HG02852 (cell line): Measurements from ENCODE around the gene METTL16.

Experiments
- ATAC-seq: cut with Tn5 transposase; IDR thresholded peaks from one replicate; pipeline ENCODE4 v1.9.1; 2021; ENCODE audit warnings: mild to moderate bottlenecking, moderate library complexity; ENCODE audit not compliant: unreplicated experiment

The METTL16 gene

GRCh38 chr17:2385240-2386210, 126.2 kb downstream of the METTL16 start:
- ATAC-seq = no peak

DNA sequence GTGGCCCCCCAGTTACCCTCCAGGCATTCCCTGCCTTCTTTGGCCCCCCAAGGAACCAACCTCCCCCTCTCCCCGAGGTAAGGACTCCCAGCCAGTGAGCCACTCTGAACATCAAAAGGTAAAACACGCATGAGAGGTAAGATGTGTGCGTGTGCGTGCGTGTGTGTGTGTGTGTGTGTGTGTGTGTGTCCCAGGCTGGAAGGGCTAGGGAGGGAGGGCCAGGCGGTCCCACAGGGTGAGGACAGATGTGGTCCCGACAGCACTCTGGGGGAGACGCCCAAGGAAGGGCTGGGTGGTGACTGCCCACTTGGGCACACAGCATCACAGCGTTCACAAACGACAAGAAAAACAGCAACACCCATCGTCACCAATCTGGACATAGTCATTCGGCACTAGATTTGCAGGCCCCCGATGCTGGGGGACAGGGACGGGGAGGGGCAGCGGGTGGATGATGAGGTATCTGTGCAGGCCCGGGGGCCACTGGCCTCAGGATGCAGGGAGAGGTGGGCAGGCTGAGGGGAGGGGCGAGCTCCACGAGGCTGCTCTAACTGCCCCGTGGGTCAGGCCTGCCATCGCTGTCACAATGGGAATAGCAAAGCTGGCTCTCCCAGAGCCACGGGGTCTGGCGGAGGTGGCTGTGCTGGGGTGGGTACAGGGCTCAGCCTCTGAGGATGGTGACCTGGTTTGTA, 127.1 kb downstream of the METTL16 start:
- ATAC-seq = no peak

GRCh38 chr17:2383628-2384167, 128.0 kb downstream of the METTL16 start:
- ATAC-seq = no peak

DNA sequence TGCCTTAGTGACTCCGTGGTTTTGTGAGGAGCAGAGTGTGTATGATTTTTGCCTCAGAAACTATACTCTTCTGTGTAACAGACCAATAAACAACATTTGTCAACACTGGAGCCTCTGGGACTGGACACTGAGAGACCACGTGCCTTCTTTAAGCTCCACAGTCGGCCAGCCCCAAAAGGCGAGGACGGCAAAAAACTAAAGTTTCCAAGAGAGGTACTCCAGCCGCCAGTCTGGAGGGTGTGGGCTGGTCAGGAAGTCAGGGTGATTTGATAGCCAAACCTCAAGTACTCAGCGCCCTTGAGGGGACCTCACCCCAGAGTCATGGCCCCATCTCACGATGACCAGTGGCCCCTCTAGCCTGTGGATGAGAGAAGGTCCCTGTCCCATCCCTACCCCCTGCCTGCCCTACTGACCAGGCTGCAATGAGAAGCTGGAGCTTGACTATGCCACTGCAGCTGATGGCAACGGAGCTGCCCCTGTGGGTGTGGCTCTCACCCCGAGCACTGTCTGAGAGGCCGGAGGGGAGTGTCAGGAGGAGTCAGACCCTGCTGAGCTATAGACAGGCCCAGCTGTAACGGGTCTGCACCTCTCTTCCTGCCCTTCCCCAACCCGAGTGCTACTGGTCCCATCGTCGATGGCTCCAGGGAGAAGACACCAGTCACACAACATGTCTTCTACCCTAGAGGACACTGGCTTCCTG, 130.6 kb downstream of the METTL16 start:
- ATAC-seq = no peak

- ATAC-seq = no peak
Measured at GRCh38 chr17:2380226-2380922, 131.3 kb downstream of the METTL16 start.

DNA sequence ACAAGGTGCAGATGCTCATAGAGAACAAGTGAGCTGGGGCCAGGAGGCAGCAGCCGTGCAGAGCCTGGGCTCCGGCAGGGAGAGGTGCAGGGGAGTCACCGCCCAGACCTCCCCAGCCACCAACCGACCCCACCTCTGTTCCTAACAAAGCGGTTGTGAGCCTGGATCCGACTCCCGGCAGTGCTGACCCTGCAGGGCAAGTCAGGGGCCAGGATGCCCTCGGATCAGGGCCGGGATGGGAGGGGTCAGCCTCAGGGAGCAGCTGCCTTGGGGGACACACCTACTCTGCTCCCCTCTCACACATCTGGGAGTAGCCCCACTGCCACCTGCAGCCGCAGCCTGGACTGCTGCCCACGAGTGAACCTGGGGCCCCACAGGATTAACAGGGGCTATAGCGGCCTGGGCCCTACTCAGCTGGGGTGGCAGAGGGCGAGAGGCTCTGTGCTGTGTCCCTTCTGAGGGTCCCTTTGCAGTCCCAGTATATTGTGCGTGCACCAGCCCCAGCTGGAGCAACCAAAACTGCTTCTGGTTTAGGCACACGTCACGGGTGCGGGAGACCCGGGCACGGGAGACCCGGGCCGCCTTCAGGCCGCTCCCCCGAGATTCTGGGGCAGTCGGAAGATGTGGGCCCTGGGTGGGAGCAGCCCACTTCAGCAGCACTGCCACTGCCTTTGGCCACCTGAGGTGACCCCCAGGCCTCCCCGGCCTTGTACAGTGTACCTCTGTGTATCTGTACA, 132.0 kb downstream of the METTL16 start:
- ATAC-seq = no peak

DNA sequence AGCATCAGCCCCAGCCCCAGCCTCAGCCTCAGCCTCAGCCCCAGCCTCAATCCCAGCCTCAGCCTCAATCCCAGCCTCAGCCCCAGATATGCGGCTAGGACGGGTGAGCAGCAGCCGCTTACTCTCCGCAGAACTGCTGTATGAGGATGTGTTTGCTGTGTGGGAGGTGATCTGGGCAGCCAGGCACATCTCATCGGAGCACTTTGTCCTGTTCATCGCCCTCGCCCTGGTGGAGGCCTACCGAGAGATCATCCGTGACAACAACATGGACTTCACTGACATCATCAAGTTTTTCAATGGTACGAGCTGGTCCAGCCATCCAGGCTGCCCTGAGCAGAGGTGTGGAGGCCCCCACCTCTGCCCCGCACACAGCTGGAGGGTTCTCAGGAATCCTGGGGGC, 132.8 kb downstream of the METTL16 start:
- ATAC-seq = no peak

DNA sequence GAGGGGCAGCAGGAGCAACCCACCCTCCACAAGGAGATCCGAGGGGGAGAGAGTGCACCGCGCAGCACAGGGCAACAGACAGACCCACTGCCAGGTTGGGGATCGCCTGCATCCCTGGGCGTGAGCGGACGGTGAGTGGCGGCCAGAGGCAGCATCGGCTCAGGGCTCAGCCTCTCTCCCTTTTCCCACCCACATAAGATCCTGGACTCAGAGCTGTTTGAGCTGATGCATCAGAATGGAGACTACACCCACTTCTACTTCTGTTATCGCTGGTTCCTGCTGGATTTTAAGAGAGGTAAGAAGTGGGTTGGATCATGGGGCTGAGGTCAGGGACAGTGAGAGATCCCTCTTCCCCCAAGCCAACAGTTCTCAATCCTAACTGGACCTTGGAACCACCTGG, 134.0 kb downstream of the METTL16 start:
- ATAC-seq = no peak

DNA sequence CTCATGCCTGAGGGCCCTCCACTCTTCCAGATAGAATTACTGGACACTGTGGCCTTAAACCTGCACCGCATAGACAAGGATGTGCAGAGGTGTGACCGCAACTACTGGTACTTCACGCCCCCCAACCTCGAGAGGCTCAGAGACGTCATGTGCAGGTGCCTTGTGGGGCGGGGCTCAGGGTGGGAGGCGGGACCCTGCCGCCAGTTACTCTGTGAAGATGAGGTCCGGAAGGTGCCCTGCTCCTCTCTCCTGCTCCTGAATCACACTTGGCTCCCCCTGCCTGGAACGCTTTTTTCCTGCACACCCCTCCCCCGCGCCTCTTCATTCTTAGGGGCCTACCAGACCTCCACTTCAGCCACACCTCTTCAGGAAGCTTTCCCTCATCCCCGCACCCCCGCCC, 135.6 kb downstream of the METTL16 start:
- no peak for ATAC-seq

DNA sequence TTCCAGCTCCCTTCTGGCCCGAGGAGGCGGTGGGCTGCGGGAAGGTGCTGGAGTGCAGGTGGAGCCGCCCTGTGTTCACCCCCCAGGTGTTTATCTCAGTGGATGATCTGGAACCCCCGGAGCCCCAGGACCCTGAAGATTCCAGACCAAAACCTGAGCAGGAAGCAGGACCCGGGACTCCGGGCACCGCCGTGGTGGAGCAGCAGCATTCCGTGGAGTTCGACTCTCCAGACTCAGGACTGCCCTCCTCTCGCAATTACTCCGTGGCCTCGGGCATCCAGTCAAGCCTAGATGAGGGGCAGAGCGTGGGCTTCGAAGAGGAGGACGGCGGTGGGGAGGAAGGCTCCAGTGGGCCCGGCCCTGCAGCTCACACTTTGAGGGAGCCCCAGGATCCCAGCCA, 136.3 kb downstream of the METTL16 start:
- no peak for ATAC-seq

DNA sequence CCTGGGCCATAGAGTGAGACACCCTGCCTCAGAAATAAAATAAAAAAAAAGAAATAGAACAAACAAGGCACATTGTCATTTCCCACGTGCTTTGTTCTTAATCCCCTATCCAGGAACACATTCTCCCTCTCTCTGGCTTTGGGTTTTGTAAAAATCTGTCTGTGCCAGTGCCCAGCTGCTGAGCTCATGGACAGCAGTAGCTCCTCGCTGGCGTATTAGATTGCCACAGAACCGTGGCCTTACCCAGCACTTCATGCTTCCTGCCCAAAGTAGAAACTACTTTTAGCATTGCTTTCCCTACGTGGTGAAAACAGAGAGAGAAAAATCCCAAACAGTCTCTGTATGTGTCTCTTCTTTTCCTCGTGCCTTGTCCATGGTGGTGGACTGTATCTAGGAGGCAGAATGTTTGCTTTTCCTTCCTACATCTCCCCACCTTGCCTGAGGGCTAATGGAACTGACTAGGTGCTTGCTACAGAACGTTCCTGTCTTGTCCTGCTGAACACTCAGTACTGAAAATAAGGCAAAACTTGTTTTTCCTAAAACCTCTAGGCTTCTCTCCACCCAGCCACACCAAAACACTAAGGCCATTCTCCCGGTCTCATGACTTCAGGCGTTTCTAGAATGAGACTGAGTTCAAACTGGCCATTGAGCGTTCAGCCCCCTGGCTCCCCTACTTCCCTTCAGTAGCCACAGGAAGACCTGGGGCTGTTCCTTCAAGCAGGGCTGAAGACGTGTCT, 137.0 kb downstream of the METTL16 start:
- no peak for ATAC-seq

DNA sequence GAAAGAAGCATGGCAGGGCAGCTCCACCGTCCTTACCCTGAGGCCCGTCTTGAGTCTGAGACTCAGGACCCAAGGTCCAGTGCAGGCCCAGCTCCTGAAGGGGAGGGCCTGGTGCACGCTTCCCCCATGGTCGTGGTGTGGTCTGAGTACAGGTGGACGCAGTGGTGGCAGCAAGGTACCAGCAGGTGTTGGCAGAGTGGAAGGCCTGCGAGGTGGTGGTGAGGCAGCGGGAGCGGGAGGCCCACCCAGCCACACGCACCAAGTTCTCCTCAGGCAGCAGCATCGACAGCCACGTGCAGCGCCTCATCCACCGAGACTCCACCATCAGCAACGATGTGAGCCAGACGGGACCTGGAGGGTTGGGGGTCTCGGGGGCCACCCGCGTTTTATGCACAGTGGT, 138.5 kb downstream of the METTL16 start:
- ATAC-seq = no peak

DNA sequence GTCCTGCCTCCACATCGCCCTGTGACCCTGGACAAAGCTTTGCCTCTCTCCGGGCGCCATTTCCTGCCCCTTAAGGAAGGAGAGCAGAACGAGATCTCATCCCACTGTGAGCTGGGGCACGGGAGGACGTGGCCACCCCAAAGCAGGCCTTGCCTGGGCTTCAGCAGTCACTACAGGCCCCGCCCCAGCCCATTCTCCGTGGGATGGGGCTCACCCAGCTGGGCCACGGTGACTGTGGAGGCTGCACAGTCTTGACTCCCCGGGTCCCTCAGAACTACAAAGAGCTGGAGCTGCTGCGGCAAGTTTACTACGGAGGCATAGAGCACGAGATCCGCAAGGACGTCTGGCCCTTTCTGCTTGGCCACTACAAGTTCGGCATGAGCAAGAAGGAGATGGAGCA, 139.0 kb downstream of the METTL16 start:
- no peak for ATAC-seq

GRCh38 chr17:2372180-2372579, 139.5 kb downstream of the METTL16 start:
- ATAC-seq = no peak

GRCh38 chr17:2371183-2372130, 140.2 kb downstream of the METTL16 start:
- ATAC-seq = no peak

GRCh38 chr17:2370211-2370589, 141.5 kb downstream of the METTL16 start:
- no peak for ATAC-seq

DNA sequence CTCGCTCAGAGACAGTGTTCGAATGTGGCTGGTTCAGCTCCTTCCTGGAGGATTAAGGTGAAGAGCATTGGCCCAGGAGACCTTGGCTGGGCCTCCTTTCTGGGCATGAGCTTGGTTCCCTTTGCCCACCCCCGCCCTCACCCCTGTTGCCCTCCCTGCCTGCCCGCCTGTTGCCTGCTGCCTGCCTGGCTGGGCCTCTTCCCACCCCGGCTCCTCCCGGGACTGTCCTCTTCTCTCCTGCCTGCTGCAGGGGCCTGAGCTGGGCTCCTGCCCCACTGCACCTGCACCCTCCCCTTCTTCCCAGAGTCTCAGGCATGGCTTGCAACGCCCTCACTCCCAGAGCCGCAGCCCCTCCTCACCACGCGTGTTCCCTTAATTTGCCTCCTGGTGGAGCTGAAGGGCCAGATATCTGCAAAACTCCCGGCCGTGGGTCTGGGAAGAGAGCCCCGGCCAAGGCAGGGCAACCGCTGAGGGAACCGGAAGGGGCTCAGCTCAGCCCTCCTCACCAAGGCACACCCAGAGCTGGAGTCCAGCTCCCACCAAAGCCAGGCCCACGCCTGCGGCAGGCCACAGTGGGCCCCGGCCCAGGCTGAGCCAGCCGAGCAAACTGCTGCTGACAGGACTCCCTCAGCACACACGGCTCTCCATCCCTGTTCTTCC, 142.0 kb downstream of the METTL16 start:
- no peak for ATAC-seq

DNA sequence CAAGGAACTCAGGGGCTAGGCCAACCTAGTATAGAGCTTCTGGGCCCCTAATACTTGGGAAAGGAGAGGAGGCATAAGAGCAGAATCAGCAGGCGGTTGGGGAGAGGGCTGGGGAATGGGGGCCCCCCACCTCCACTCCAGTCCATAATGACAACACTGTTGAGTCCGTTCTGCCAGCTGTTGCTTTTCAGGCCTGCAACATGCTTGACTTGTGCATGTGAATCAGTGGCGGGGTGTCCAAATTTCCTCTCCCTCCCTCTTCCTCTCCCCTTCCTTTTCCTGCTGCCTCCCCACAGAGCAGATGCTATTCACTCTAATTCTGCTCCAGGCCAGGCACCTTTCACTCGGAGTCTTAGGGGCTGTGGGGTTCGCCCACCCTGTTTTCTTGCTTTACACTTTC, 142.6 kb downstream of the METTL16 start:
- no peak for ATAC-seq
